Spleen (tissue), 7 donors: ENCODE results near the gene SLC12A6.

Experiments
- CTCF ChIP-seq, 11 experiments: fragments of 200-600 bp in 7 of 11; fragments of 450-650 bp in 4 of 11; sonication (generic) in 4 of 11; IDR thresholded peaks in 8 of 11; conservative IDR thresholded peaks in 3 of 11; 1 replicate in 7 of 11; 2 replicates in 4 of 11; pipeline versions ENCODE4 v1.4.0 to v1.8.0; 2016 to 2021; ENCODE audit warnings: antibody characterized with exemption in 11 of 11, inconsistent platforms in 4 of 11, mild to moderate bottlenecking in 1 of 11
- POLR2A ChIP-seq, 3 donors: fragments of 450-650 bp; IDR thresholded peaks; one replicate each; pipeline ENCODE4 v1.5.1; 2017; ENCODE audit warnings: antibody characterized with exemption in 3 of 3, mild to moderate bottlenecking in 1 of 3
- POLR2AphosphoS5 ChIP-seq, 3 donors: sonication (generic); formaldehyde crosslinking; IDR thresholded peaks; one replicate each; pipeline ENCODE4 v1.5.1; 2017; ENCODE audit warnings: antibody characterized with exemption in 3 of 3
- donor health status: DM: no; HTN: no; CAD: no; lungs with moderate emphysema.
- donor health status: DM: no; HTN: no; CAD: no.
- donor health status: DM: no; HTN: no; CAD: no.

- no peak for TF ChIP-seq CTCF (IDR thresholded peaks at IDR 0.05 in 8 of 11, conservative IDR thresholded peaks at IDR 0.05 in 3 of 11)
- TF ChIP-seq POLR2AphosphoS5 (IDR thresholded peaks at IDR 0.05): no peak
- no peak for TF ChIP-seq POLR2A (IDR thresholded peaks at IDR 0.05)
Measured at GRCh38 chr15:34279368-34279767, 58.2 kb downstream of the SLC12A6 start.
